IMR-90 (cell line): ENCODE results near the gene GJA10. TPM values are rescaled to one million over a fixed set of nuclear protein-coding genes. Genes with fewer than 3 reads are reported as not detected.

ENCODE experiments used
- ATAC-seq: fragments of 200-7000 bp; cut with Tn5 transposase; 2 replicates; pipeline ENCODE4 v1.9.1; 2020; ENCODE audit warnings: low read depth, mild to moderate bottlenecking, moderate library complexity
- BruUV-seq: library from RNA; stranded (reverse); fragments of 400-500 nt; replicated peaks from 2 replicates; lab custom pipeline; 2021; lab: Mats Ljungman, UMichigan
- CTCF ChIA-PET: fragments of 300-600 bp; formaldehyde crosslinking; extraction: SDS; loops from one replicate; lab custom pipeline; 2021; ENCODE audit warnings: antibody characterized with exemption; lab: Yijun Ruan, JAX
- POLR2A ChIA-PET: fragments of 300-600 bp; sonication (Branson Sonifier 250); formaldehyde crosslinking; loops from one replicate; lab custom pipeline; 2022; ENCODE audit warnings: antibody characterized with exemption; ENCODE audit not compliant: unreplicated experiment; lab: Charles Lee
- DNase-seq: peaks from one replicate; pipeline ENCODE4 v3.0.0; 2013
- H2AFZ ChIP-seq: replicated peaks from 2 replicates; pipeline ENCODE3; 2013; ENCODE audit warnings: low read length, mild to moderate bottlenecking; ENCODE audit not compliant: poor library complexity
- H2AK5ac ChIP-seq: 2 replicates; pipeline ENCODE4 v1.6.1; 2013; ENCODE audit warnings: low read depth, low read length, inconsistent platforms
- H2AK9ac ChIP-seq: replicated peaks from 2 replicates; pipeline ENCODE3; 2013; ENCODE audit warnings: mild to moderate bottlenecking, low read depth, low read length, moderate library complexity; ENCODE audit not compliant: poor library complexity
- H2BK120ac ChIP-seq: 2 replicates; pipeline ENCODE4 v1.6.1; 2013; ENCODE audit warnings: low read depth, low read length, inconsistent platforms
- H2BK15ac ChIP-seq: 3 replicates; pipeline ENCODE4 v1.6.1; 2013; ENCODE audit warnings: low read depth, low read length, inconsistent platforms
- H2BK20ac ChIP-seq: 2 replicates; pipeline ENCODE4 v1.6.1; 2013; ENCODE audit warnings: low read depth, mild to moderate bottlenecking, inconsistent platforms, low read length, moderate library complexity
- H2BK5ac ChIP-seq: 2 replicates; pipeline ENCODE4 v1.6.1; 2013; ENCODE audit warnings: mild to moderate bottlenecking, low read depth, low read length, inconsistent platforms; ENCODE audit not compliant: poor library complexity, severe bottlenecking
- H3K14ac ChIP-seq: replicated peaks from 2 replicates; pipeline ENCODE4 v1.6.1; 2013; ENCODE audit warnings: low read depth, low read length, inconsistent platforms
- H3K18ac ChIP-seq: 2 replicates; pipeline ENCODE4 v1.6.1; 2013; ENCODE audit warnings: low read depth, low read length, control low read depth
- H3K23ac ChIP-seq: 2 replicates; pipeline ENCODE4 v1.6.1; 2013; ENCODE audit warnings: low read depth, low read length, inconsistent platforms
- H3K27ac ChIP-seq: 2 replicates; pipeline ENCODE4 v1.5.1; 2013; ENCODE audit warnings: mild to moderate bottlenecking, control low read depth, low read length; ENCODE audit not compliant: insufficient read depth
- H3K27me3 ChIP-seq: 2 replicates; pipeline ENCODE4 v1.6.1; 2013; ENCODE audit warnings: low read length; ENCODE audit not compliant: control insufficient read depth, insufficient read depth
- H3K36me3 ChIP-seq: 2 replicates; pipeline ENCODE4 v1.6.1; 2013; ENCODE audit warnings: low read length, mixed read lengths; ENCODE audit not compliant: control insufficient read depth, insufficient read depth
- H3K4ac ChIP-seq: 2 replicates; pipeline ENCODE4 v1.6.1; 2013; ENCODE audit warnings: low read depth, low read length, inconsistent platforms
- H3K4me1 ChIP-seq: 2 replicates; pipeline ENCODE4 v1.6.1; 2013; ENCODE audit warnings: low read length, mixed read lengths; ENCODE audit not compliant: control insufficient read depth, insufficient read depth
- H3K4me2 ChIP-seq: 2 replicates; pipeline ENCODE4 v1.6.1; 2013; ENCODE audit warnings: low read depth, mild to moderate bottlenecking, control low read depth, low read length, moderate library complexity
- H3K4me3 ChIP-seq: 2 replicates; pipeline ENCODE4 v1.5.1; 2013; ENCODE audit warnings: low read depth, mild to moderate bottlenecking, control low read depth, low read length, moderate library complexity; ENCODE audit not compliant: insufficient read depth
- H3K56ac ChIP-seq: 2 replicates; pipeline ENCODE4 v1.6.1; 2013; ENCODE audit warnings: low read length, inconsistent platforms; ENCODE audit not compliant: insufficient read depth; ENCODE audit errors: extremely low read depth
- H3K79me1 ChIP-seq, 2 experiments: 2 replicates each; pipeline ENCODE4 v1.6.1; 2013; ENCODE audit warnings: low read length in 2 of 2, inconsistent platforms in 1 of 2, low read depth in 1 of 2
- H3K9ac ChIP-seq: 2 replicates; pipeline ENCODE4 v1.6.1; 2013; ENCODE audit warnings: low read depth, low read length, control low read depth
- H3K9me1 ChIP-seq: 2 replicates; pipeline ENCODE4 v1.6.1; 2013; ENCODE audit warnings: low read length, inconsistent platforms; ENCODE audit not compliant: insufficient read depth
- H3K9me3 ChIP-seq: 2 replicates; pipeline ENCODE4 v1.6.1; 2013; ENCODE audit warnings: low read length; ENCODE audit not compliant: control insufficient read depth, insufficient read depth
- H4K20me1 ChIP-seq: 2 replicates; pipeline ENCODE4 v1.6.1; 2013; ENCODE audit warnings: low read length, inconsistent platforms; ENCODE audit not compliant: insufficient read depth
- H4K5ac ChIP-seq: 2 replicates; pipeline ENCODE4 v1.6.1; 2013; ENCODE audit warnings: mild to moderate bottlenecking, low read depth, low read length, control low read depth
- H4K8ac ChIP-seq, 2 experiments: 2 replicates each; pipeline ENCODE4 v1.6.1; 2013; ENCODE audit warnings: low read depth in 2 of 2, low read length in 2 of 2, control low read depth in 1 of 2, inconsistent platforms in 1 of 2
- H4K91ac ChIP-seq: 2 replicates; pipeline ENCODE4 v1.6.1; 2013; ENCODE audit warnings: low read depth, low read length, inconsistent platforms; ENCODE audit not compliant: insufficient read depth
- BHLHE40 ChIP-seq: fragments of 150-350 bp; IDR thresholded peaks from 2 replicates; pipeline ENCODE4 v1.6.1; 2016; ENCODE audit warnings: mild to moderate bottlenecking, low read depth, low read length
- CEBPB ChIP-seq: IDR thresholded peaks from 2 replicates; pipeline ENCODE4 v1.6.1; 2012; ENCODE audit warnings: low read depth, low read length, improper control_type of control experiment
- CHD1 ChIP-seq: IDR thresholded peaks from 2 replicates; pipeline ENCODE4 v1.6.1; 2012; ENCODE audit warnings: low read depth, low read length, improper control_type of control experiment
- CTCF ChIP-seq: conservative IDR thresholded peaks from 2 replicates; pipeline ENCODE4 v1.5.1; 2012; ENCODE audit warnings: mild to moderate bottlenecking, low read depth, low read length, improper control_type of control experiment
- ELK1 ChIP-seq: fragments of 150-350 bp; IDR thresholded peaks from 2 replicates; pipeline ENCODE4 v1.6.1; 2016; ENCODE audit warnings: low read depth, mild to moderate bottlenecking, low read length, moderate library complexity, borderline replicate concordance
- FOS ChIP-seq: fragments of 150-350 bp; IDR thresholded peaks from 2 replicates; pipeline ENCODE4 v1.6.1; 2016; ENCODE audit warnings: low read depth, low read length
- MAFK ChIP-seq: IDR thresholded peaks from 2 replicates; pipeline ENCODE4 v1.6.1; 2012; ENCODE audit warnings: low read depth, low read length, improper control_type of control experiment
- MAZ ChIP-seq: IDR thresholded peaks from 2 replicates; pipeline ENCODE4 v1.6.1; 2012; ENCODE audit warnings: low read depth, mild to moderate bottlenecking, low read length, improper control_type of control experiment, moderate library complexity, borderline replicate concordance
- MXI1 ChIP-seq: IDR thresholded peaks from 2 replicates; pipeline ENCODE4 v1.6.1; 2012; ENCODE audit warnings: low read depth, mild to moderate bottlenecking, low read length, moderate library complexity, borderline replicate concordance
- NFE2L2 ChIP-seq: fragments of 150-350 bp; IDR thresholded peaks from 2 replicates; pipeline ENCODE4 v1.6.1; 2016; ENCODE audit warnings: low read depth, mild to moderate bottlenecking, low read length
- POLR2A ChIP-seq: IDR thresholded peaks from 2 replicates; pipeline ENCODE4 v1.6.1; 2012; ENCODE audit warnings: mild to moderate bottlenecking, low read depth, low read length
- RCOR1 ChIP-seq: IDR thresholded peaks from 2 replicates; pipeline ENCODE4 v1.6.1; 2012; ENCODE audit warnings: mild to moderate bottlenecking, low read length, improper control_type of control experiment; ENCODE audit not compliant: insufficient replicate concordance
- RFX5 ChIP-seq: IDR thresholded peaks from 2 replicates; pipeline ENCODE4 v1.8.0; 2012; ENCODE audit warnings: low read depth, mild to moderate bottlenecking, low read length, moderate library complexity
- WGBS, 2 experiments: methylation state at CpG; one replicate each; pipeline versions ENCODE4 v1.1.5 to v1.1.7; 2013; ENCODE audit warnings: missing lambda C conversion rate in 2 of 2; ENCODE audit not compliant: insufficient read length in 1 of 2; ENCODE audit errors: extremely low coverage in 2 of 2; 5-methylcytosine and 5-hydroxymethylcytosine counted together
- dilution Hi-C: fragments of 300-500 bp; cut with HindIII; formaldehyde crosslinking; loops from one replicate; pipeline ENCODE4 v1.14.3; 2018; ENCODE audit warnings: low sequenced_read_pairs; ENCODE audit not compliant: unreplicated experiment
- in situ Hi-C: fragments of 300-500 bp; cut with MboI; formaldehyde crosslinking; loops from 3 replicates; pipeline ENCODE4 v1.14.3; 2019; ENCODE audit warnings: low sequenced_read_pairs, inconsistent platforms, mixed read lengths
- intact Hi-C: fragments of 100-400 bp; cut with micrococcal nuclease; formaldehyde crosslinking; loops from 2 replicates; pipeline ENCODE4 v1.10.0; 2022
- polyA plus RNA-seq, 3 experiments: library from polyadenylated mRNA; depleted of rRNA; stranded (reverse); fragments of >200 nt; gene quantifications; 2 replicates each; pipeline ENCODE4 v1.2.3, GENCODE V29; 2012; ENCODE audit warnings: low replicate concordance in 1 of 3
- total RNA-seq: library from RNA; depleted of rRNA; stranded (reverse); fragments of >200 nt; gene quantifications from 2 replicates; pipeline ENCODE4 v1.2.3, GENCODE V29; 2012

The GJA10 gene
- total and polyA plus RNA-seq, 2 of the 4 experiments (the other 2 are of a cell fraction): not detected

DNA sequence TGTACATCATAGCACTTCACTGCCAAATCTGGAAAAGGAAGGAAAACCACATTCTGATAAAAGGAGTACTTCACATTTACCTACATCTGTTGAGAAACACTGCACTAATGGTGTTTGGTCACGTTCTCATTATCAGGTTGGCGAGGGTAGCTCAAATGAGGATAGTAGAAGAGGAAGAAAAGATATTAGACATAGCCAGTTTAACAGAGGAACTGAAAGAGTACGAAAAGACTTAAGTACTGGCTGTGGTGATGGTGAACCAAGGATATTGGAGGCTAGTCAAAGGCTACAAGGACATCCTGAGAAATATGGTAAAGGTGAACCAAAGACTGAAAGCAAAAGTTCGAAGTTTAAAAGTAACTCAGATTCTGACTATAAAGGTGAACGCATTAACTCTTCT, 32.0 kb upstream of the GJA10 start:
- H3K14ac ChIP-seq: no peak overlapping the region
- no peak overlapping the region for H2BK20ac ChIP-seq
- in situ Hi-C loops: no loop called here
- H2AFZ ChIP-seq: no peak overlapping the region
- no peak overlapping the region for H4K8ac ChIP-seq
- ATAC-seq: no peak
- H3K9ac ChIP-seq: no peak overlapping the region
- no peak overlapping the region for H3K4me2 ChIP-seq
- H3K18ac ChIP-seq: no peak overlapping the region
- H3K27me3 ChIP-seq: no peaks in the 10 kb centered on the region
- BruUV-seq: no TSS peak
- no peak overlapping the region for H2BK120ac ChIP-seq
- dilution Hi-C loops: no loop called here
- 100% methylated on average over 1 of the region's 5 CpGs; no CpG with 5 or more reads in 1 of the 2 experiments for WGBS, 2 experiments
- H3K4ac ChIP-seq: no peak overlapping the region
- H4K91ac ChIP-seq: no peak overlapping the region
- H2AK5ac ChIP-seq: no peak overlapping the region
- H3K9me3 ChIP-seq: no peaks in the 10 kb centered on the region
- no peak overlapping the region for H2AK9ac ChIP-seq
- no peak overlapping the region for H3K4me3 ChIP-seq
- no peak for DNase-seq
- no peaks in the 10 kb centered on the region for H4K20me1 ChIP-seq
- intact Hi-C loops: no loop called here
- ChIA-PET CTCF (no interaction called here), POLR2A (no interaction called here)
- TF ChIP-seq FOS (no peak), CTCF (no peak), NFE2L2 (no peak), MAFK (no peak), CEBPB (no peak), BHLHE40 (no peak), ELK1 (no peak), RCOR1 (no peak), RFX5 (no peak), CHD1 (no peak), MXI1 (no peak), MAZ (no peak), POLR2A (no peak)
- peaks cover 27% of the 10 kb centered on the region for H3K36me3 ChIP-seq
- H3K23ac ChIP-seq: no peak overlapping the region
- H3K56ac ChIP-seq: no peak overlapping the region
- H4K5ac ChIP-seq: no peak overlapping the region
- H3K4me1 ChIP-seq: no peaks in the 10 kb centered on the region
- H3K27ac ChIP-seq: no peak overlapping the region
- H3K79me1 ChIP-seq: peaks cover 0 to 3% of the 10 kb centered on the region in 2 experiments; a peak in 1 of 4 replicates
- no peak overlapping the region for H2BK5ac ChIP-seq
- no peak overlapping the region for H2BK15ac ChIP-seq
- H3K9me1 ChIP-seq: no peaks in the 10 kb centered on the region
